HCT116 (cell line): ENCODE data around the gene IFNL2. TPM values are rescaled to one million over a fixed set of nuclear protein-coding genes. Genes with fewer than 3 reads are reported as not detected.

Experiments used
- ATAC-seq: fragments of 200-7000 bp; cut with Tn5 transposase; 2 replicates; pipeline ENCODE4 v1.9.1; 2020; ENCODE audit warnings: mild to moderate bottlenecking, moderate library complexity
- BruUV-seq: library from RNA; stranded (reverse); fragments of 400-500 nt; replicated peaks from 2 replicates; lab custom pipeline; 2021; lab: Mats Ljungman, UMichigan
- CTCF ChIA-PET: fragments of 300-600 bp; sonication (Branson Sonifier 250); formaldehyde crosslinking; loops from one replicate; lab custom pipeline; 2021; ENCODE audit warnings: antibody characterized with exemption; lab: Charles Lee
- POLR2A ChIA-PET: fragments of 300-600, 350-600 bp; sonication (Branson Sonifier 250); formaldehyde crosslinking; loops from one replicate; lab custom pipeline; 2021; ENCODE audit warnings: antibody characterized with exemption; lab: Charles Lee
- RAD21 ChIA-PET, 2 experiments: fragments of 300-600 bp; sonication (Branson Sonifier 250); formaldehyde crosslinking; loops; one replicate each; lab custom pipeline; 2023; ENCODE audit warnings: low total read pairs in 2 of 2; ENCODE audit not compliant: uncharacterized antibody in 2 of 2, unreplicated experiment in 2 of 2, low non-redundant PET in 1 of 2; lab: Charles Lee
- DNase-seq: peaks from one replicate; pipeline ENCODE4 v3.0.0-alpha.2; 2010; ENCODE audit warnings: low read depth, low spot score
- H2AFZ ChIP-seq: fragments of 200-600 bp; shearing (Covaris generic), sonication (generic); 2 replicates; pipeline ENCODE4 v1.6.1; 2017; ENCODE audit warnings: low read depth, mixed run types, mixed read lengths, antibody characterized with exemption, low read length; ENCODE audit not compliant: poor library complexity, severe bottlenecking
- H3K27ac ChIP-seq: 2 replicates; pipeline ENCODE4 v1.5.1; 2012; ENCODE audit warnings: low read depth, low read length
- H3K27me3 ChIP-seq: fragments of 200-600 bp; sonication (generic); 2 replicates; pipeline ENCODE4 v1.6.1; 2016; ENCODE audit warnings: mixed run types, low read length, mixed read lengths; ENCODE audit not compliant: insufficient read depth
- H3K36me3 ChIP-seq, 2 experiments: fragments of 200-500 bp in 1 of 2; fragments of 200-600 bp in 1 of 2; sonication (Bioruptor generic) in 1 of 2; sonication (generic) in 1 of 2; 2 replicates each; pipeline versions ENCODE4 v1.5.1 to v1.6.1; 2014 to 2016; ENCODE audit warnings: low read length in 2 of 2, inconsistent platforms in 1 of 2, mixed read lengths in 1 of 2, mixed run types in 1 of 2; ENCODE audit not compliant: insufficient read depth in 2 of 2, control insufficient read depth in 1 of 2
- H3K4me1 ChIP-seq, 2 experiments: fragments of 200-600 bp in 1 of 2; sonication (generic) in 1 of 2; 2 replicates each; pipeline versions ENCODE4 v1.5.1 to v1.6.1; 2012 to 2017; ENCODE audit warnings: low read length in 2 of 2, inconsistent platforms in 1 of 2, mild to moderate bottlenecking in 1 of 2, mixed read lengths in 1 of 2, mixed run types in 1 of 2, moderate library complexity in 1 of 2; ENCODE audit not compliant: insufficient read depth in 2 of 2, control insufficient read depth in 1 of 2
- H3K4me2 ChIP-seq: fragments of 200-600 bp; sonication (generic); 2 replicates; pipeline ENCODE4 v1.6.1; 2017; ENCODE audit warnings: mixed run types, low read length, mixed read lengths
- H3K4me3 ChIP-seq, 2 experiments: fragments of 200-600 bp in 1 of 2; sonication (generic) in 1 of 2; replicated peaks in 1 of 2; 2 replicates each; pipeline ENCODE4 v1.5.1; 2011 to 2016; ENCODE audit warnings: low read length in 2 of 2, control low read depth in 1 of 2, low read depth in 1 of 2, mild to moderate bottlenecking in 1 of 2, mixed read lengths in 1 of 2, mixed run types in 1 of 2
- H3K79me2 ChIP-seq: fragments of 200-600 bp; sonication (generic); 2 replicates; pipeline ENCODE4 v1.6.1; 2017; ENCODE audit warnings: mild to moderate bottlenecking, mixed run types, low read length, moderate library complexity, mixed read lengths; ENCODE audit not compliant: insufficient read depth
- H3K9ac ChIP-seq: fragments of 200-600 bp; sonication (generic); 2 replicates; pipeline ENCODE4 v1.6.1; 2016; ENCODE audit warnings: low read length, mixed read lengths
- H3K9me2 ChIP-seq: fragments of 200-600 bp; sonication (generic), shearing (Covaris generic); 2 replicates; pipeline ENCODE4 v1.6.1; 2017; ENCODE audit warnings: mixed run types, mild to moderate bottlenecking, moderate library complexity; ENCODE audit not compliant: insufficient read depth
- H3K9me3 ChIP-seq, 2 experiments: fragments of 200-500 bp in 1 of 2; fragments of 200-600 bp in 1 of 2; sonication (Bioruptor generic) in 1 of 2; sonication (generic) in 1 of 2; 2 replicates each; pipeline ENCODE4 v1.6.1; 2014 to 2017; ENCODE audit warnings: low read length in 2 of 2, mixed read lengths in 2 of 2, inconsistent platforms in 1 of 2, low read depth in 1 of 2, mild to moderate bottlenecking in 1 of 2, mixed run types in 1 of 2, moderate library complexity in 1 of 2; ENCODE audit not compliant: control insufficient read depth in 1 of 2, insufficient read depth in 1 of 2
- H4K20me1 ChIP-seq: fragments of 200-600 bp; sonication (generic), shearing (Covaris generic); 2 replicates; pipeline ENCODE4 v1.6.1; 2017; ENCODE audit warnings: mixed run types, mild to moderate bottlenecking, moderate library complexity; ENCODE audit not compliant: insufficient read depth
- CBX3 ChIP-seq: IDR thresholded peaks from 2 replicates; pipeline ENCODE4 v1.6.1; 2012; ENCODE audit warnings: low read depth
- EZH2 ChIP-seq: fragments of 200-600 bp; sonication (generic); IDR thresholded peaks from 2 replicates; pipeline ENCODE4 v1.6.1; 2017; ENCODE audit warnings: antibody characterized with exemption, mixed run types
- EZH2phosphoT487 ChIP-seq: fragments of 200-600 bp; IDR thresholded peaks from 2 replicates; pipeline ENCODE4 v1.6.1; 2018; ENCODE audit warnings: antibody characterized with exemption, borderline replicate concordance
- JUND ChIP-seq: IDR thresholded peaks from 2 replicates; pipeline ENCODE4 v1.6.1; 2012
- MAX ChIP-seq: IDR thresholded peaks from 2 replicates; pipeline ENCODE4 v1.6.1; 2012
- POLR2A ChIP-seq: IDR thresholded peaks from 2 replicates; pipeline ENCODE4 v1.7.0; 2011; ENCODE audit warnings: borderline replicate concordance; ENCODE audit not compliant: insufficient read depth, insufficient read length; ENCODE audit errors: extremely low read depth
- RAD21 ChIP-seq: IDR thresholded peaks from 2 replicates; pipeline ENCODE4 v1.6.1; 2012; ENCODE audit warnings: low read depth, mild to moderate bottlenecking
- ZNF274 ChIP-seq: fragments of 200-500 bp; sonication (Bioruptor generic); IDR thresholded peaks from 2 replicates; pipeline ENCODE4 v1.6.1; 2014; ENCODE audit warnings: mild to moderate bottlenecking, low read depth, low read length, inconsistent platforms
- intact Hi-C: fragments of 100-400 bp; cut with micrococcal nuclease; formaldehyde crosslinking; loops from 2 replicates; pipeline ENCODE4 v1.10.0; 2022
- total RNA-seq: library from RNA; stranded (reverse); gene quantifications from one replicate; pipeline ENCODE4 v1.2.1, GENCODE V29; 2021; ENCODE audit not compliant: unreplicated experiment
- TF ChIP-seq, protein P1 (sequence below): IDR thresholded peaks from 2 replicates; pipeline ENCODE4 v1.6.1; 2012; ENCODE audit warnings: low read depth
- TF ChIP-seq, protein P2 (sequence below): IDR thresholded peaks from 2 replicates; pipeline ENCODE4 v1.6.1; 2011; ENCODE audit warnings: mild to moderate bottlenecking, low read length, moderate library complexity; ENCODE audit not compliant: insufficient replicate concordance; ENCODE audit errors: extremely low read depth
- TF ChIP-seq, protein P3 (sequence below): IDR thresholded peaks from 2 replicates; pipeline ENCODE4 v1.6.1; 2012

The IFNL2 gene
- total RNA-seq, 1 experiment from 2014 or later = not detected

- H2AFZ ChIP-seq = no peak overlapping the region
- no peak for TF ChIP-seq RAD21
- no peak for TF ChIP-seq POLR2A
- TF ChIP-seq, protein P1, sequence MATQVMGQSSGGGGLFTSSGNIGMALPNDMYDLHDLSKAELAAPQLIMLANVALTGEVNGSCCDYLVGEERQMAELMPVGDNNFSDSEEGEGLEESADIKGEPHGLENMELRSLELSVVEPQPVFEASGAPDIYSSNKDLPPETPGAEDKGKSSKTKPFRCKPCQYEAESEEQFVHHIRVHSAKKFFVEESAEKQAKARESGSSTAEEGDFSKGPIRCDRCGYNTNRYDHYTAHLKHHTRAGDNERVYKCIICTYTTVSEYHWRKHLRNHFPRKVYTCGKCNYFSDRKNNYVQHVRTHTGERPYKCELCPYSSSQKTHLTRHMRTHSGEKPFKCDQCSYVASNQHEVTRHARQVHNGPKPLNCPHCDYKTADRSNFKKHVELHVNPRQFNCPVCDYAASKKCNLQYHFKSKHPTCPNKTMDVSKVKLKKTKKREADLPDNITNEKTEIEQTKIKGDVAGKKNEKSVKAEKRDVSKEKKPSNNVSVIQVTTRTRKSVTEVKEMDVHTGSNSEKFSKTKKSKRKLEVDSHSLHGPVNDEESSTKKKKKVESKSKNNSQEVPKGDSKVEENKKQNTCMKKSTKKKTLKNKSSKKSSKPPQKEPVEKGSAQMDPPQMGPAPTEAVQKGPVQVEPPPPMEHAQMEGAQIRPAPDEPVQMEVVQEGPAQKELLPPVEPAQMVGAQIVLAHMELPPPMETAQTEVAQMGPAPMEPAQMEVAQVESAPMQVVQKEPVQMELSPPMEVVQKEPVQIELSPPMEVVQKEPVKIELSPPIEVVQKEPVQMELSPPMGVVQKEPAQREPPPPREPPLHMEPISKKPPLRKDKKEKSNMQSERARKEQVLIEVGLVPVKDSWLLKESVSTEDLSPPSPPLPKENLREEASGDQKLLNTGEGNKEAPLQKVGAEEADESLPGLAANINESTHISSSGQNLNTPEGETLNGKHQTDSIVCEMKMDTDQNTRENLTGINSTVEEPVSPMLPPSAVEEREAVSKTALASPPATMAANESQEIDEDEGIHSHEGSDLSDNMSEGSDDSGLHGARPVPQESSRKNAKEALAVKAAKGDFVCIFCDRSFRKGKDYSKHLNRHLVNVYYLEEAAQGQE = no peak
- no peak for TF ChIP-seq JUND
- no peaks in the 10 kb centered on the region for H3K36me3 ChIP-seq
- no peaks in the 10 kb centered on the region for H3K79me2 ChIP-seq
- POLR2A ChIA-PET = no interaction called here
- H3K27me3 ChIP-seq = no peaks in the 10 kb centered on the region
- no peak overlapping the region for H3K27ac ChIP-seq
- CTCF ChIA-PET = no interaction called here
- H3K9me3 ChIP-seq = no peaks in the 10 kb centered on the region
- intact Hi-C loops = no loop called here
- DNase-seq (no peak), ATAC-seq (no peak)
- H3K4me2 ChIP-seq = no peak overlapping the region
- RAD21 ChIA-PET = no interaction called here
- no TSS peak for BruUV-seq
- H3K4me3 ChIP-seq = no peak overlapping the region
- no peaks in the 10 kb centered on the region for H4K20me1 ChIP-seq
- H3K9ac ChIP-seq = no peak overlapping the region
- no peaks in the 10 kb centered on the region for H3K9me2 ChIP-seq
- peaks cover 2 to 12% of the 10 kb centered on the region in 2 experiments; a peak in 2 of 4 replicates for H3K4me1 ChIP-seq
These were observed 28.7 kb downstream of the IFNL2 start for GRCh38 chr19:39296906-39297305.

GRCh38 chr19:39297931-39298634, 29.9 kb downstream of the IFNL2 start:
- H3K4me1 ChIP-seq = peaks cover 3 to 5% of the 10 kb centered on the region in 2 experiments
- H3K4me3 ChIP-seq = no peak overlapping the region
- ATAC-seq (no peak; the same call in 1 of the 2 replicates), DNase-seq (no peak)
- no peak for TF ChIP-seq ZNF274
- TF ChIP-seq JUND = no peak
- no peak for TF ChIP-seq EZH2
- TF ChIP-seq MAX = no peak
- no peak for TF ChIP-seq EZH2phosphoT487
- TF ChIP-seq, protein P2, sequence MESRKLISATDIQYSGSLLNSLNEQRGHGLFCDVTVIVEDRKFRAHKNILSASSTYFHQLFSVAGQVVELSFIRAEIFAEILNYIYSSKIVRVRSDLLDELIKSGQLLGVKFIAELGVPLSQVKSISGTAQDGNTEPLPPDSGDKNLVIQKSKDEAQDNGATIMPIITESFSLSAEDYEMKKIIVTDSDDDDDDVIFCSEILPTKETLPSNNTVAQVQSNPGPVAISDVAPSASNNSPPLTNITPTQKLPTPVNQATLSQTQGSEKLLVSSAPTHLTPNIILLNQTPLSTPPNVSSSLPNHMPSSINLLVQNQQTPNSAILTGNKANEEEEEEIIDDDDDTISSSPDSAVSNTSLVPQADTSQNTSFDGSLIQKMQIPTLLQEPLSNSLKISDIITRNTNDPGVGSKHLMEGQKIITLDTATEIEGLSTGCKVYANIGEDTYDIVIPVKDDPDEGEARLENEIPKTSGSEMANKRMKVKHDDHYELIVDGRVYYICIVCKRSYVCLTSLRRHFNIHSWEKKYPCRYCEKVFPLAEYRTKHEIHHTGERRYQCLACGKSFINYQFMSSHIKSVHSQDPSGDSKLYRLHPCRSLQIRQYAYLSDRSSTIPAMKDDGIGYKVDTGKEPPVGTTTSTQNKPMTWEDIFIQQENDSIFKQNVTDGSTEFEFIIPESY = no peak
- TF ChIP-seq CBX3 = no peak
- TF ChIP-seq, protein P3, sequence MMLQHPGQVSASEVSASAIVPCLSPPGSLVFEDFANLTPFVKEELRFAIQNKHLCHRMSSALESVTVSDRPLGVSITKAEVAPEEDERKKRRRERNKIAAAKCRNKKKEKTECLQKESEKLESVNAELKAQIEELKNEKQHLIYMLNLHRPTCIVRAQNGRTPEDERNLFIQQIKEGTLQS = no peak
- H3K9ac ChIP-seq = no peak overlapping the region
- H3K9me3 ChIP-seq = no peaks in the 10 kb centered on the region
- H3K9me2 ChIP-seq = no peaks in the 10 kb centered on the region
- H3K27ac ChIP-seq = no peak overlapping the region
- H2AFZ ChIP-seq = no peak overlapping the region
- RAD21 ChIA-PET = no interaction called here
- no TSS peak for BruUV-seq
- H3K27me3 ChIP-seq = no peaks in the 10 kb centered on the region
- CTCF ChIA-PET = no interaction called here
- no peak overlapping the region for H3K4me2 ChIP-seq
- H4K20me1 ChIP-seq = no peaks in the 10 kb centered on the region
- H3K36me3 ChIP-seq = no peaks in the 10 kb centered on the region
- intact Hi-C loops = no loop called here
- POLR2A ChIA-PET = no interaction called here
- no peaks in the 10 kb centered on the region for H3K79me2 ChIP-seq
